ENCODE measurements around the gene HMOX1. TPM values are rescaled to one million over a fixed set of nuclear protein-coding genes. Genes with fewer than 3 reads are reported as not detected.
A peak's percentile ranks its signal among the peaks of the same experiment; 100 is the strongest.

The HMOX1 gene
- total and polyA plus RNA-seq, 2 of the 8 experiments (the other 6 are each of a cell fraction or from before 2014, with no cell fraction given): 25.0 to 41.6 TPM

GRCh38 chr22:35378621-35379020 lies 2.3 kb upstream of the HMOX1 start:
- Histone ChIP-seq H3K4me2 (ENCODE audit: insufficient read depth in 1 of 2, low read depth in 2 of 2, low read length in 2 of 2) (no peak overlapping the region), H3K9ac (replicated peaks in 1 of 4; ENCODE audit: extremely low read depth in 1 of 4, low read depth in 3 of 4, low read length in 3 of 4) (no peak overlapping the region), H2BK120ac (replicated peaks; ENCODE audit: low read depth, low read length) (peak overlapping the region; percentile 67), H3K27me3 (replicated peaks in 1 of 4; ENCODE audit: control insufficient read depth in 3 of 4, extremely low read depth in 1 of 4, insufficient read depth in 3 of 4, low read length in 3 of 4) (no peaks in the 10 kb centered on the region; a peak in 1 of 7 replicates), H3K4ac (replicated peaks; ENCODE audit: insufficient read length, low read depth, low read length) (no peak overlapping the region), H2AK5ac (ENCODE audit: low read depth, low read length) (0 out of 2 replicates have a peak overlapping the region, but pooled peaks have one; percentile 20), H3K36me3 (ENCODE audit: control insufficient read depth in 2 of 4, insufficient read depth in 4 of 4, low read length in 3 of 4) (0 out of 8 replicates have a peak, but pooled peaks cover 0 to 3% (median 0%) of the 10 kb centered on the region in 4 experiments), H3K23ac (ENCODE audit: insufficient read length) (no peak overlapping the region), H2BK20ac (ENCODE audit: low read length) (peak overlapping the region; percentile 15; the same call in 1 of the 2 replicates), H3K14ac (ENCODE audit: insufficient read length) (no peak overlapping the region), H4K20me1 (replicated peaks in 1 of 2; ENCODE audit: control insufficient read depth in 1 of 2, insufficient read depth in 2 of 2, low read length in 2 of 2) (no peaks in the 10 kb centered on the region), H4K5ac (ENCODE audit: insufficient read length, low read depth, low read length) (no peak overlapping the region), H3K56ac (replicated peaks; ENCODE audit: insufficient read length, low read depth, low read length) (no peak overlapping the region), H2AFZ (ENCODE audit: low read length) (no peak overlapping the region), H2BK15ac (ENCODE audit: low read length) (no peak overlapping the region), H2BK5ac (ENCODE audit: low read depth, low read length) (peak overlapping the region; percentile 95; the same call in 1 of the 2 replicates), H3K4me1 (replicated peaks in 1 of 4; ENCODE audit: control insufficient read depth in 3 of 4, insufficient read depth in 4 of 4, low read length in 3 of 4) (peaks cover 22 to 31% (median 26%) of the 10 kb centered on the region in 4 experiments), H3K27ac (ENCODE audit: low read depth, low read length) (no peak overlapping the region), H4K91ac (replicated peaks; ENCODE audit: insufficient read length, low read length) (peak overlapping the region; percentile 71), H2BK12ac (ENCODE audit: low read depth, low read length) (peak overlapping the region; percentile 91), H3K9me3 (ENCODE audit: insufficient read depth in 2 of 2, low read depth in 1 of 2, low read length in 1 of 2) (no peaks in the 10 kb centered on the region), H3K23me2 (ENCODE audit: low read depth, low read length) (peaks cover 8% of the 10 kb centered on the region; the same call in 1 of the 2 replicates), H3K79me1 (ENCODE audit: low read depth, low read length) (peaks cover 2% of the 10 kb centered on the region; the same call in 1 of the 2 replicates), H3K18ac (ENCODE audit: extremely low read depth, low read length) (peak overlapping the region; percentile 26; the same call in 1 of the 2 replicates), H3K79me2 (ENCODE audit: control insufficient read depth in 1 of 2, insufficient read depth in 2 of 2, low read length in 2 of 2) (peaks cover 0 to 4% of the 10 kb centered on the region in 2 experiments; a peak in 1 of 4 replicates), H4K8ac (ENCODE audit: extremely low read depth, insufficient read depth, low read length) (no peak overlapping the region), H3K4me3 (ENCODE audit: extremely low read depth in 1 of 4, insufficient read depth in 2 of 4, low read depth in 3 of 4, low read length in 4 of 4) (no peak overlapping the region)
- TF ChIP-seq SIRT6 (IDR thresholded peaks at IDR 0.05; ENCODE audit: low read length) (no peak), SRF (IDR thresholded peaks at IDR 0.05; ENCODE audit: low read depth, low read length) (no peak), JUND (IDR thresholded peaks at IDR 0.05; ENCODE audit: low read length) (no peak), CTBP2 (IDR thresholded peaks at IDR 0.05; ENCODE audit: borderline replicate concordance, insufficient read depth, insufficient read length, low read length) (no peak), KDM5A (IDR thresholded peaks at IDR 0.05; ENCODE audit: low read length) (no peak), GTF2F1 (IDR thresholded peaks at IDR 0.05; ENCODE audit: borderline replicate concordance, low read depth, low read length) (no peak), NRF1 (IDR thresholded peaks at IDR 0.05; ENCODE audit: low read depth, low read length) (no peak), GABPA (IDR thresholded peaks at IDR 0.05; ENCODE audit: borderline replicate concordance, insufficient read depth, low read length) (no peak), TBP (IDR thresholded peaks at IDR 0.05; ENCODE audit: low read depth, low read length) (no peak), BCL11A (IDR thresholded peaks at IDR 0.05; ENCODE audit: low read depth in 2 of 2, low read length in 2 of 2) (no peak)
- ChIA-PET CTCF (ENCODE audit: partially characterized antibody) (no interaction called here), POLR2A (ENCODE audit: partially characterized antibody) (interaction anchor here (57.4 kb wide), 1 partner anchor 36 kb away, joined by 1995 read pairs; the partner anchor contains the start of gene MCM5)
- no peak for DNase-seq (ENCODE audit: low read depth in 1 of 2, low spot score in 2 of 2)
- 74% methylated on average over 3 of the region's 3 CpGs; no CpG with 5 or more reads in 1 of the 2 experiments for WGBS, 2 experiments (ENCODE audit: extremely low coverage in 1 of 2, insufficient coverage in 1 of 2, insufficient read length in 1 of 2, insufficient replicate concordance in 2 of 2, low coverage in 1 of 2, low lambda C conversion rate in 2 of 2, missing lambda C conversion rate in 1 of 2)
- no peak for FAIRE-seq
